GM12872 (cell line): ENCODE measurements around the gene ARF4.

Source experiments
- CTCF ChIP-seq: IDR thresholded peaks from 3 replicates; pipeline ENCODE4 v1.5.1; 2011; ENCODE audit warnings: low read depth, mild to moderate bottlenecking, low read length, moderate library complexity; ENCODE audit not compliant: insufficient read depth

ARF4 gene

DNA sequence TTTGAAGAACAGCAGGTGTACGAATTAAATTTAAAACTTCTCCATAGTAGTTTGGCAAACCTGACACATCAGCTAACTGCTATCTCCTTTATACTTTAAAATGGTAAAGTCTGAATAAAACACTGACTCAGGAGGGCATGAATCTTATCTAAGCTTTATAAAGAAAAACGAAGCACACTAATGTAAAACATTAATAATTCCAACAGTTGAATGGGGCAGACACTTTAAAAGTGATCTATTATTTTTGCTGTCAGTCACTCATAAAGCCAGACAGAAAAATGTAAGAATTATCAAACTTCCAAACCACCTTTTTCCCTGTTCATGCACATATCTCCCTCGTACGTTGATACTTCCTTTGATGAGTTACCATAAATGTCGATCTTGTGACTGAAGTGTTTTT, 2.6 kb downstream of the ARF4 start:
- TF ChIP-seq CTCF, result no peak

DNA sequence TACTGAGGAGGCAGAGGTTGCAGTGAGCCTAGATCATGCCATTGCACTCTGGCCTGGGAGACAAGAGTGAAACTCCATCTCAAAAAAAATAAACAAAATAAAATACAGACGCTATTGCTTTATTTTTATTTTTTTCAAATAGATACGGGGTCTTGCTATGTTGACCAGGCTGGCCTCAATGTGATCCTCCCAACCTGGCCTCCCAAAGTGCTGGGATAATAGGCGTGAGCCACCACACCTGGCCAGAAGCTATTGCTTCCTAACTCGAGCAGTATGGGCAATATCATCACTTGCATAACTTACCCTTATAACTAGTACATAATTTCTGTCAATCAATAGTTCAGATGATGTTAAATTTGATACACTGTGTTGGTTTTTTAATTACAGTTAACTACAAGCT, 3.0 kb downstream of the ARF4 start:
- no peak for TF ChIP-seq CTCF

GRCh38 chr3:57592306-57592705, 4.8 kb downstream of the ARF4 start:
- TF ChIP-seq CTCF, result no peak

GRCh38 chr3:57587905-57588304, 9.2 kb downstream of the ARF4 start:
- TF ChIP-seq CTCF, result no peak

- TF ChIP-seq CTCF, result no peak
These were observed 10.4 kb downstream of the ARF4 start for GRCh38 chr3:57586778-57587177.

GRCh38 chr3:57583544-57583943, 13.6 kb downstream of the ARF4 start:
- no peak for TF ChIP-seq CTCF

- peak; percentile 41; the same call in 1 of the 3 replicates for TF ChIP-seq CTCF
These were observed 14.5 kb downstream of the ARF4 start for GRCh38 chr3:57582474-57583168.
